ENCODE data around the gene LSAMP.

- TF ChIP-seq EP300 (IDR thresholded peaks at IDR 0.05) (no peak), CTCF (IDR thresholded peaks at IDR 0.05) (no peak), ESRRA (IDR thresholded peaks at IDR 0.05; ENCODE audit: borderline replicate concordance, low read length) (no peak), SMC3 (IDR thresholded peaks at IDR 0.05) (no peak), RAD21 (conservative IDR thresholded peaks at IDR 0.05 in 1 of 2, IDR thresholded peaks at IDR 0.05 in 1 of 2) (no peak), POLR2A (IDR thresholded peaks at IDR 0.05; ENCODE audit: low read length) (no peak), PBX3 (IDR thresholded peaks at IDR 0.05) (no peak), USF2 (IDR thresholded peaks at IDR 0.05) (no peak), NR3C1 (IDR thresholded peaks at IDR 0.05) (no peak), REST (IDR thresholded peaks at IDR 0.05) (no peak)
Observed at GRCh38 chr3:116058844-116059243, 386.4 kb downstream of the LSAMP start.
